GM19467 (cell line): ENCODE measurements around the gene GRM5.

Source experiments
- ATAC-seq: cut with Tn5 transposase; IDR thresholded peaks from one replicate; pipeline ENCODE4 v1.9.1; 2021; ENCODE audit warnings: mild to moderate bottlenecking, moderate library complexity; ENCODE audit not compliant: unreplicated experiment

Gene GRM5

DNA sequence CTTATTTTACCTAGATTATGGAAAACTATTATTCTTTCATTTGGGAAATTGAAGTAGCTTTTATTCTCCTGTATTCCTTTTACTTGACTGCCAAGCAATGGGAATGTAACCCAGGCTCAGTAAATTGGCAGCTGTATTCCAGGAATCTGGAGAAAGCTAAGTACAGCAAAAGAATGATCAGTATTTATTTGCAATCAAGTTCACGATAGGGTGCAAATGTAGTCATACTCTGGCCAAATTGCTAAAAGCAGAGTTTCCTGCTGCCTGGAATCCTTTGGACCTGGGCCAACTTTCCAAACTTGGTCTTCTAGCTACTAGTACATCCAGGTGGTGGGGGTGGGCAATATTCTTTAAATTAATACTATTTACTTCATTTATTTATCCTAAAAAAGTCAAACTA lies 442.3 kb downstream of the GRM5 start:
- no peak for ATAC-seq

DNA sequence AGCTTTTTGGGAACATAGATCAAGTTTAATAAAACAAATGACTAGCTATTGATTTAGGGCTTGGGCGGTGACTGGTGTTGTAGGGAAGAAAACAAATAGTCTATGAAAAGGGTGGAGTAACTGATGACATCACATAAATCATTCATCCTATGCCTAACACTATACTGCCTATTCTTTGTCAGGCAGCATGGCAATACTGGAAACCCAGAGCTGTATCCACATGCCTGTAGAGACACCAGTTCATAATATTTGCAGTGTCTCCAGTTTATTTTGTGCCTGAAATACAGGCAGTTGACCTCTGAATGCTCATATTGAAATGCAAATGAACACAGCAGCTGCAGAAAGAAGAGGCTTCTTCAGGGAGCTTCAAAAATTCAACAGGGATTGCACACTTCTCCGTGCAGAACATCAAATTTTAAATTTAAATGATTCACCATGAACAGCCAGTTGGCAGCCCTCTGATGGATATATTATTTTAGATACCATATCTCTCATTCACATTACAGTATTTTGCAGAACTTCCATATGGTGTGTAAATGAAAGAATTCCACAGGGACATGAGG lies 445.1 kb downstream of the GRM5 start:
- ATAC-seq: no peak

DNA sequence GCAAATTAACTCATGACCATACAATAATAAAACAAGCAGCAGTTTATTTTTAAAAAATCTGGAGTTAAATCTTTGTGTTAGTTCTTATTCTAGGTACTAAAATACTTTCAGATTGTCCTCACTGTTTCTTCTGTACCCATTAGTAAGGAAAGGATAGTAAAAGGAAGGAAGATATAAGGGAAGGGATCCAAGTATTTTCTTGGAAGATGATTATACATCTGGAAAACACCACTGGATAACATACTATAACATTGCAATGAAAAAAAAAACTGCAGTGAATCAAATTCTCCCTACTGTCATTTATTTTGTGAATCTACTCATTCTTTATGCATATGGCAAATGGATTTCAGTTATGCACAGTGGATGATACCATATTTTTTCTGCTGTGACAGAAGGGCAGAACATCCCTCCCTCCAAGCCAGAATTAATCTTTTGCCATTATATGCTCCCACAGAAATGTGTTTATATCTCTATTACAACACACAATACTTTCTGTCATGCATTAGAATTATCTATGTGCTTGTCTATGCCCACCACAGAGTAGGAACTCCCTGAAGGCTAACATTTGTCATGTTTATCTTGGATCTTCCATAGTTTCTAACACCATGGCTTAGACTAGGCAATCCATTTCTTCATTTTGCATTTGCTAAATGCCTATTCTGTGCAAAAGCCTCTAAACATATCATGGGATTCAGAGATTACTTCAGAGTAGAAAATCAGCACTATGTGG lies 446.0 kb downstream of the GRM5 start:
- no peak for ATAC-seq

DNA sequence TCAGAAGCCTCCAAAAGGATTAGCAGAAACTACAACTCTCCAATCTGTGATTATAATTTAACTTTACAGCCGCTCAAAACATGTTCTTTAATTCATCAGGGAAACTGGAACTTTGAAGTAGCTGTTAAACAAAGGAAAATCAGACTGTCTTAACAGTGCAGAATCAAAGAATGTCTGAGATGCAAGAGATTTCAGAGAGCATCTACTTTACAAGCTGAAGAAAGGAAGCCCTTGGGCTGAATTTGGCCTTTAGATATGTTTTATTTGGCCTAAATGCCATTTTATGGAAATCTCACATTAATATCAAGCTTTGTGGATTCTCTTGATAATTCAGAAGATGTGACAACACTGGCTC lies 446.7 kb downstream of the GRM5 start:
- ATAC-seq: no peak

DNA sequence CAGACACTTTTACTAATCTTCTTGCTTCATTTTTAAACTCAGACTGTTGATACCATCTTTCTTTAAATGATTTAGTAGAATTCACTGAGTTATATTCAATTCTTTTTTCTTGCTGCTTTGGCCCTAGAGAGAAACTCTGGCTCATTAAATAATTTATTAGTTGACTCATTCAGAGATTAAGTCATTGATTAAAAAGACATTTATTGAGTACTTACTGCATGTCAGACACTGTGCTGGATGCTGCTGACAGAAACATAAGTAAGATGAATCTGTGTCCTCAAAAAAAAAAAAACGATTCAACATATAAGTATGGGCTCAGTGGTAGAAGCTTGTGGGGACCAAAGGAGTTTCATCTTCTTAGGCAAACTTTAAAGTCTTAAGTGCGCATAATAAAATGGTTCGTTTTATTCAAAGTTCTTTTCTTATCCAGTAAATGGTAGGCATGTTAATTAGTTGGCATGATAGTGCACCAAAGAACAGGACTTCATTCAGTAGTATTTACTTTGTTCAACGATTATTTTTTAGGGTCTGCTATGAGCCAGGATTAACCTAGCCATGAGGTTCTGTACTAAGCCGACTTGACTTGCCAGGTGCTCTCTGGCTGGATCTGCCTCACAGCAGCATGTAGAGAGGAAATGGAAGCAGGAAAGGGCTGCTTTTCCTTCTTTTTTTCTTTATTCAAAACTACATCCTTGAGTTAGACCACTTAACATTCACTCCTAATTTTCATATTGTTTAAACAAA lies 447.3 kb downstream of the GRM5 start:
- ATAC-seq: no peak

DNA sequence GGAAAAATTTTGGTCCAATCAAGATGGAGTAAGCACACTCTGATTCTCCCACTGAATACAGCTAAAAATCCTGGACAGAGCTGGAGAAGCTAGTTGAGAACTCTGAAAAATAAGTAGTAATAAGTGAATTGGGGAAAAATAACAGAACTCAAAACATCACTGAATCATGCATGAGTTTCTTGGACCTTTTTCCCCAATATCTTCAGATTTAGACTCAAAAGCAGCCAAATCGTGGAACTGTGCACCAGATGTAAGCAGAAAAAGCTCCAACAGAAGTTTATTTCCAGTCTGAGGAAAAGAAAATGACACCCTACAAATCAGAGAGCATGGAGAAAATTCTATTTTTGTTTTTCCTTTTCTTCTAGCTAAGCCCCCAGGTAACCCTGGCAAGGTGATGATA lies 448.6 kb downstream of the GRM5 start:
- no peak for ATAC-seq

DNA sequence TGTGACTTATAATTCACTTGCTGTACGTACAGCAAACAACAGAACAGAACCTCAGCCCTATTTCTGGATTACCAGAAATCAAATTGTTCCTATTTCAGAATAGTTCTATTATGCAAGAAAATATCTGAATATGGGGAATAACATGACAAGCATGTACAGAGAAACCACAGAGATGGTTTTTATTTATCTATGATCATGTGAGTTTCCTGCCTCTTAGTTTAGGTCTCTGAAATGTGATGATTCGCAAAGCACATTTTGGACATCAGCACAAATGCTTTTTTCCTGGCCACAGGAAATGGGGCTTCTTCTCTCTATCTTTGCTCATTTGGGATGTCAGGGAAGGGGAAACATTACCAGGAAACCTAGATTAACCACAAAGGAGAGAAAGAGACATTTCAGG lies 461.5 kb downstream of the GRM5 start:
- no peak for ATAC-seq

DNA sequence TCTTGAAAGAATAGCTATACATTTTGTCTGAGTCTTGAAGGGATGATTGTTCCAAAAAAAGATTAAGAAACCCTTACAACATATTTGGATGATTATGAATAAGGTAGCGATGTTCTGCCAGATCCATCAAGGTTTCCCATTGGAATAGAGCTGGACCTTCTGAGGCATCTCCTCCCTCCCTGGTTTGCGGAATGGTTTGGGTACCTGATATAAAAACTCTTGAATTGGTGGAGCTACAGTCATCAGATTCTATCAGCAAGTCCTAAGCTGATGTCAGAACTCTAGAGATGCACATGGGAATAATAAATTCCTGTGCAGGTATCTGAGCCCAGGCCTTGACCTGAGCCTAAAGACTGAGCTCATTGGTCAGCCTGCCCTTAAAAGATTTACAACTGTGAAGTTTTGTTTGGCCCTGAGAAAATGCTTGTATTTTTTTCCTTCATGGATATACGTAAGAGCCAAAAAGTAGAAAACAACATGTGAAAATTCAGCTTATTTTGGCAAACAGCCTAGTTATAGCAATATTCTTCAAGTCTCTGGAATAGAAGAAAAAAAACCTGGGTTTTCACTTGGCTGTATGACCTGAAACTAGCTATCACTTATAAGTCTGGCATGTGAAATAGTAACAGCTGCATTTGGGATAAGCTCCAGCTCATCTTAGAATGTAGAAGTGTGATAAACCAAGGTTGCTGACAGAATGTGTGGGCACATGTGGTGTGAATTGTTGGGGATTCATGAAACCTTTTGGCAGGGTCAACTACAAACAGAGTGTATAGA lies 462.5 kb downstream of the GRM5 start:
- ATAC-seq: no peak

DNA sequence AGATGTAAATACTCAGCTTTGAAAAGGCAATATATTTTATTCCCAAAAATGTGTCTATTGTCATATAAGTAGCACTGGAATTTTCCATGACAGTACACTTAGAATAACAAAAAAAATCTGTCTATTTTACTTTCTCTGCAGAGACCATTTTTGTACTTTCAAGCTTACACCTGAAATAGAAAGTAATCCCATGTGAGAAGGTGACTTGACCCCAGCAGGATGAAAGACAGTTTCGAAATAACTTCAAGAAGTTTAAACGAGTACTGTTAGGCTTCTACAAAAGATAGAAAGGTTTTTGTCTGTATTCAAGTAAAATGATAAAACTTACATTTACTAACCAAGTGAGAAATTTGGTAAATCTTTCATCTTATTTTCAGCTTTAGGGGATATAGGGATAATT lies 468.4 kb downstream of the GRM5 start:
- no peak for ATAC-seq

DNA sequence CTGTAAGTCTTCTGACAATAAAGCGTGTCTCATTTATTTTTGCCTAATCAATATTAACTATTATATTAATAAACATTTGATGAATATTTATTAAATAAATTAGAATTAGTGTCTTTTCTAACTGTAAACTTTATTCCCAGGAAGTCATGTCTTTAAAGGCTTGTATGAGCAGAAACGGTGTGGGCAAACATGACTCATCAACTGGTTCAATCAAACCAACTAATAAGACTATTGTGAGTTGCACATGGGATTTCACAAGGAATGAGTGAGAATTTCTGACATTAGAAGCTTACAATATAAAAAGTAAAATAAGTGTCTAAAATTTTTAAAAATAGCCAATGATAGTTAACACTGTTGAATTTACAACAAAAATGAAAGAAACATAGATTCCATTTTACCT lies 469.0 kb downstream of the GRM5 start:
- no peak for ATAC-seq

DNA sequence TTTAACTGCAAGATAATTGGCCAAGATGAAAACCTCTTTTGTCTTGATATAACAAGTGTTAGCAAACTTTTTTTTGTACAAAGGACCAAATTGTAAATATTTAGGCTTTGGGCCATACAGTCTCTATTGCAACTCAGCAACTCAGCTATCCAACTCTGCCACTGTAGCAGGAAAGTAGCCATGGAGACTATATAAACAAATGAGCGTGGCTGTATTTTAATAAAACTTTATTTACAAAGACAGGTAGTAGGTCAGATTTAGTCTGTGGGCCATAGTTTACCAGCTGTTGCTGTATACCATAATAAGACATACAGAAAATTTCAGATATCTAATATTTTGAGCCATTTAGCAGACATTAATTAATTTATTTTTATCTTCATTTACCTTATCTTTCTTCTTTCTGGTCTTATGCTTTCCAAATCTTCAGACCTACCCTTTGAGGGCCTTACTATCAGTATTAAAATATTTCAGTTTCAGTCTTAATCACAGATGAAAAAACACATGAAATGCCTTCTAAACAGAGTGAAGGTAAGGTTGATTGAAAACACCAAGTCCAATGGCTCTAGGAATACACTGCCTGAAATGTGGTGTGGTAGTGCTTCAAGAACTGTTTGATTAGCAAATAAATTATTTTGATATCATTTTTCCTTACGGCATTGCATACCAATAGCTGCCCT lies 471.4 kb downstream of the GRM5 start:
- no peak for ATAC-seq

DNA sequence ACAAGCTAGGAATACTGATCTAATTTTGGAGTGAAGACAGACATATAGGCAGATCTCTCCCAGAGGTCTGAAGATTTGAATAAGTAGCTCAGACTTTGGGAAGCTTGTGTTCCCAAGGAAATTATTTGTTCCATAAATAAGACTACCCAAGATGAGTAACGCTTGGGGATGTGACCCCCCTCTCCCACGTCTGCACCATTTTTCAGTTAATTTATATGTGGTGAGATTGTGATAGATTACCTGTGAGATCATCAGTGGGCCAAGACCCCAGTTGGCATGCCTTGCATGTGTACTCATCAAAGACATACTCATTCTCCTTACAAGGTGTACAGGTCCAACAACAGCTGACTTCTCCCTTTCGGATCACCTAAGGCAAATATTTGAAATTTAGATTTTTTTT lies 475.4 kb downstream of the GRM5 start:
- ATAC-seq: no peak

DNA sequence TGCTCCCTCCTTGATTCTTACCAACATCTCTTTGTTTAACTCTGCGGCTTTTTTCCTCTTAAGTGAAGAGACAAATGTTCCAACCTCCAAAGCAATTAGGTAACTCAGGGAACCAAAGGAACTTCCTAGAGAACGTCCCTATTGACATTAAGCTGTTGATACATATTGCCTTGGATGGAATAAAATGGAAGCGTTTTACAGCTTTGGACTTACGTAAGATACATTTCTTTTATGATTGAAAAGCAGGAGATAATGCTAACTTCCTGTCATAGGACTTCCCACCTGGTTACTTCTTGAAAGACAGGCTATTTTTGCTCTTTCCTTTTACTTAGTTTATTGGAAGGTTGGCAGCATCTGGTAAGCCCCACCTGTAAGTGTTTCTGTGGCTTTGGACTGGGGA lies 482.5 kb downstream of the GRM5 start:
- no peak for ATAC-seq

DNA sequence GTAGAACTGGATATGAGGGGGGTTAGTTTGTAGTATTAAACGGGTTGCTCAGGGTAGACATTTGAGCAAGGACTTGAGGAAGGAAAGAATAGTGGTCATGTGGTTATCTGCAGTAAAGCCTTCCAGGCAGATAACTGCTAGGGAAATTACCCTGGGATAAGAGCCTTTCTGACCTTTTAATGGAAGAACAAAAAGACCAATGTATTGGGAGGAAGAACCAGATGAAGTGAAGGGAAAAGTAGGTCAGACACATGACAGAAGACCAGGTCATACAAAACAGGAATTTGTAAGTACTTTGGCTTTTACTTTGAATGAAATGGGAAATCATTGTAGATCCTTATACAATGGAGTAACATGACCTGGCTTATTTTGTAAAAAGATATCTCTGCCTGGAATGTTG lies 486.3 kb downstream of the GRM5 start:
- no peak for ATAC-seq

DNA sequence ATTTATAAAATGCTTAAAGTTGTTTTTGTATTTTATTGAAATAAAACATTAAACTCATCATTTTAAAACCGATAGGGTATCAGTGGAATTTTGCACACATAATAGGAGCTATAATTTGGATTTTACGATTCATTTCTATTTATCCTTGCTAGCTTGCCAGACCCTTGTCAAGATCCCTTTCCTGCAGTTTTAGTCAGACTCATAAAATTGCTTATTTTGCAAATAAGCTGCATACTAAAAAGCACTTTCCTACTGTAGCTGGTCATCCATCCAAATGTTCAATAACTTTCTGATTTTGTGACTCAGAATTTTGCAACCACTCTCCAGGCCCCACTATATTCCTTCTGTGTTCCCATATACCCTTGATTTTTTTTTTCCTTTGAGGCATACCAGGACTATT lies 489.0 kb downstream of the GRM5 start:
- no peak for ATAC-seq

DNA sequence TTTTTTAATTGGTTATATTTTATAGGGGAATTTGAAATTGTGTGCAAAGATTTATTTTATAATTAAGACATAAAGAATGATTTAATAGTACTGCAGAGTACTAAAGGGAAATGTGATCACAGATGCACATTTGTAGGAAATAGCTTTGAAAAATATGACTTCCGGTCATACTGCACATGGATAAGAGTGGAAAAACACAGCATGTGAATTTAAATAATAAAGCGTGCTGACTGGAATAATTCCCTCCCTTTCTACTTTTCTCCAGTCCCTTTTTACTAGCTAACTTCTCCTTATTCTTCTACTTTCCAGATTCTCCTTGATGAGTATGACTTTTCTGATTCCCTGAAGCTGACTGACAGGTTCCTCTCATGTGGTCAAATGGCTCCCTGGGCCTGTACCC lies 489.9 kb downstream of the GRM5 start:
- no peak for ATAC-seq

DNA sequence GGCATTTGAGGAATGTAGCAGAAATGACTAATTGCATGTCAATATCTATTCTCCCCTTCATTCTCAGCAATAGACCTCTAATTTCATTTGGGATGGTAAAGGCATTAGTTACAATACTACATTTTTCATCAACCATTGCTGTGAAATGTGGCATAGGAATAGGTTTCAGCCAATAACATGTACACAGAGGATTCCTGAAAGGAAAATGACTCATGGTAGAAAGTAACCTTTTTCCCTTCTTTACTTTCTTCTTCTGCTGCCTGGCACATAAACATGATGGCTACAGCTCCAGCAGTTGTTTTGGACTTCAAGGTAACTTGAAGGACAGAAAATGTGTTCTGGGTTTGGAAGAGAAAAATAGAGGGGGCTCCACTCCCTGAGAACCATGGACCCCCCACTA lies 496.4 kb downstream of the GRM5 start:
- ATAC-seq: no peak

DNA sequence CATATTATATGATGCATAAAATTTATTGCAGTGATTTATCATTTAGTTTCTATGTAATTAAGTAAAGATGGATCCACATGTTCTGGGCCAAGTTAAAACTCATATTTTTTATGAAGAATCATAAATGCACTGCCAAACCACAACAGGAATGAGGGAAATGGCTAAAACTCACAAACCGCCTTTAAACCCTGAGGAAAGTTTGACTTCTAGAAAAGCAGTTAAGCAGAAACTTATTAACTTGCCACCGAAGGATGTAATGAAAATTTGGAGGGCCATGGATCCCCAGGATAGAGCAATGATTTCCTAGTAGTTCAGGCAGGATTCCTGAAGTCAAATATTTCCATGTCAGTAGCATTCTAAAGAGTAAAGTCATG lies 510.0 kb downstream of the GRM5 start:
- no peak for ATAC-seq

DNA sequence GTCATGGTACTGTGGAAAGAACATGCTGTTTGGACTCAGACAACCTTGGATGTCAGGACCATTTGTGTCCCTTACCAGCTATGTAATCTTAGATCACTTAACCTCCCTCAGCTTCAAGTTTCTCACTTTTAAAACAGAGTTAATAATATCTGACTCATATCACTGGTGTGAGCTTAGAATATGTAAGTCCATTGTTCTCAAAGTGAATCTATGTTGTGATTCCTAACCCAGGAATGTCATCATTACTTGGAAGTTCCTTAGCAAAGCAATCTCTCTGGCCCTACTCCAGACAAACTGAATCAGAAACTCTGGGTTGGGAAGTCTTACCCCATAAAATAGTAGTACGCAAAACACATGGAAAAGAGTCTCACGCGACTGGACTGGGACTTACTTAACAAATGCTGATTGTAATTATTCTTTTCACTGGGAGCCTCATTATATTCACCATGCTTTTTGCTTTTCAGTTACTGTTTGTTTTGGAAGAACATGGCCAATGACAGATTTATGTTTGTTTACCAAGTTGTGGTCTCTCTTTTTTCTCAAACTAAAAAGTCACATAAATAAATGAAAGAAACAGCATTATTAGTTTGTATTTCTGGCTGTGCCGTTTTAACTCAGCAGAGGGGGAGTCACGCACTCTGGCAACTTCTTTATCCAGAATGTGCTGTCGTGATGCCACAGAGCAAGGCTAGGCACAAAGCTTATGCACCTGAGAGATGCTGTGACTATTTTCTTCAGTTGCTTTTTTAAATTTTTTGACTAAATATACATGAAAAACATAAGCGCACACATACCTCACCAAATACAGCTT lies 510.6 kb downstream of the GRM5 start:
- no peak for ATAC-seq

DNA sequence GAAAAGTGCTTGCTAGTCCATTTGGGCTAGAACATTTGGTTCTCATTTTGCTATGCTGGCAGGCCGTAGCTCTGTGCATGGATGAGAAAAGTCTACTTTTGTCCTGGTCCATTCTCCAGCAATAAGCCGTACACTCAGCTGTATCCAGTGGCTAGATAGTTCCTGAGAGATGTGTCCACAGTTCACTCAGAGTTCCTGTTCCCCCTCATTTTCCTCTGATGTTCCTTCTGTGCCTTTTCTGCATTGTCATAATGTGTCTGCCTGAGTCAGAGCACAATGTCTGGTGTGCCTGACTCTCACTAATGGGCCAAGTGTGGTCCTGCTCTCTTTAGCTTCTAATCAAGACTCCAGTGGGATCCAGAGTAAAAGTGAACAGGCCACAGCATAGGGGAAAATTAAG lies 512.6 kb downstream of the GRM5 start:
- no peak for ATAC-seq
